Stimulated activated effector memory CD8-positive, alpha-beta T cell treated with anti-CD3 and anti-CD28 coated beads, Interleukin-12 subunit alpha, Interleukin-12 subunit beta, amount 100 ng/mL, for 72 hours (primary cell): ENCODE data around the gene USP28.
A peak's percentile ranks its signal among the peaks of the same experiment; 100 is the strongest.
"Not testable (repeated sequence)": the region's sequence is repeated elsewhere in the genome, so short reads cannot be mapped to it uniquely, and the experiment has no call there.

ENCODE experiments used
- ATAC-seq: fragments of 150-1000 bp; cut with Tn5 transposase; 2 replicates; pipeline ENCODE4 v1.10.0; 2021
- DNase-seq, 2 donors: peaks; one replicate each; pipeline ENCODE4 v3.0.0; 2021 to 2022; ENCODE audit warnings: low spot score in 2 of 2
- H3K27ac Mint-ChIP-seq: one replicate; pipeline ENCODE4 v1.8.0; 2022; ENCODE audit warnings: mild to moderate bottlenecking, mixed read lengths
- H3K36me3 Mint-ChIP-seq: one replicate; pipeline ENCODE4 v1.8.0; 2022; ENCODE audit warnings: mild to moderate bottlenecking, mixed read lengths
- H3K4me1 Mint-ChIP-seq: one replicate; pipeline ENCODE4 v1.8.0; 2022; ENCODE audit warnings: mixed read lengths
- H3K4me3 Mint-ChIP-seq: one replicate; pipeline ENCODE4 v1.8.0; 2022; ENCODE audit warnings: mild to moderate bottlenecking, mixed read lengths
- H3K9me3 Mint-ChIP-seq: one replicate; pipeline ENCODE4 v1.8.0; 2022; ENCODE audit warnings: mixed read lengths

The USP28 gene

DNA sequence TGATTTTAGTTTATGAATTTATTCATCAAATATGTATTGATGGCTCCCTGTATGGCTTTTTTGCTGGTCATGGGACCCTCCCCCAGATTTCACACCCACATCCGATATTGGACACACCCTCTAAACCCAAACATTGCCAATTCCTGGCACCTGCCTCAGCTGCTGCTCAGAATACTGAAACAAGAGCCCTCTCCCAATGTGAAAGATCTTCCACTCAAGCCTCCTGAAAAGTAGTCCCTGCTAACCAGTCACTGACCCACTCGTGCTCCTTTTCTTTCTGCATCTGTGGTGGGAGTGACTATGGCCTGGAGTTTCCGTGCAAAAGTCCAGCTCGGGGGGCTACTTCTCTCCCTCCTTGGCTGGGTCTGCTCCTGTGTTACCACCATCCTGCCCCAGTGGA is 95.9 kb downstream of the USP28 start, which contains the start of gene CLDN25:
Gene CLDN25 (plus strand): TSS at position 301 of the 400 bp plus-strand sequence. CDS start 0 bp downstream, at position 301.
- ATAC-seq (no peak), DNase-seq (no peak)
- Mint-ChIP-seq H3K27ac (no peak within 1 kb of the TSS), H3K36me3 (no peaks in the 10 kb centered on the region), H3K4me3 (no peak within 1 kb of the TSS), H3K4me1 (peaks cover 2% of the 10 kb centered on the region), H3K9me3 (no peaks in the 10 kb centered on the region)

DNA sequence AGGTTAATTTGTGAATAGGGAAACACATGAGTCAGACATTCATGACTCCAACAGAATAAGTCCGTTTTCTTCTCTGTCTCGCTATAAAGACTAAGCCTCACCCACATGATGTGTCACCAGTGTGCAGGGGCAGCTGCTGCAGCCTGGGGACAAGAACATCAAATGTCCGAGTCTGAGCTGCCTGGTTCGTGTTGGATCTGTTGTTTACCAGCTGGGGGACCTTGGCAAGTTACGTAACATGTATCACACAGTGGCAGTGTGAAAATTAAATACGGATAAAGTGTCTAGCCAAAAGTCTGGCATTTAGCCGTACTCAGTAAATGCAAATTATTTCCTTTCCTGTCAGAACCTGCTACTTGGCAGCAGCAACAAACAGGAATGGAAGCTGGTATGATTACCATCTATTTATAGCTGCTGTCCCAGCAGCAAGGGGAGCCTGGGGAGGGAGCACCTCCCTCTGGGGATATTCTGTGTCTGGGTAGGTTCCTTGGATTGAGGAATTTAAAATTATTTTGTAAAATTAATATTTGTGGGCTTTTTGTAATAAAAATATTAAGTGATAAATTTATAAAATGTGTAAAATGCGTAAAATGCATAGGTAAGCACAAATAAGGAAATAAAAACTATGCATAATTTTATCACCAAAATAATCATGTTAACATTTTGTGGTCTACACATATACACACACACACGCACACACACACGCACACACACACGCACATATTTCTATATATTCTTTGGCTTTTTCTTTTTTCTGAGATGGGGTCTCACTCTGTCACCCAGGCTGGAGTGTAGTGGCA is 97.1 kb downstream of the USP28 start:
- ATAC-seq (no peak), DNase-seq (no peak)
- Mint-ChIP-seq H3K27ac (no peak overlapping the region), H3K4me1 (peaks cover 10% of the 10 kb centered on the region), H3K36me3 (peaks cover 5% of the 10 kb centered on the region), H3K4me3 (no peak overlapping the region), H3K9me3 (no peaks in the 10 kb centered on the region)

DNA sequence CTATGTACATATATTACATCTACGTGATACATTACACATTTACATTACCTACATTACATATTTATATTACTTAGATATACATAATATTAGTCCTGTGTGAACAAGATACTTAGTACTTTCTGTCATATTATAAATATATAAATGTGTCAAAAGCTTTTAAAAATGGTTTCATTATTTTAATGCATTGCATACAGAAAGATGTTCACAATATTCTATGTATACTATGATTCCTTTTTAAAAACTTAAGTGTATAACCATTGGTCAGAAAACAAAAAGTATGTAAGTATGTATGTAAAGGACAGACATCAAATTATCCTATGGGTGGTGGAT is 101.2 kb downstream of the USP28 start:
- H3K9me3 Mint-ChIP-seq: no peaks in the 10 kb centered on the region
- peaks cover 25% of the 10 kb centered on the region for H3K4me1 Mint-ChIP-seq
- peak overlapping the region; percentile 98 for H3K27ac Mint-ChIP-seq
- peaks cover 29% of the 10 kb centered on the region for H3K36me3 Mint-ChIP-seq
- H3K4me3 Mint-ChIP-seq: peak overlapping the region; percentile 100
- DNase-seq: no peak
- ATAC-seq: no peak

DNA sequence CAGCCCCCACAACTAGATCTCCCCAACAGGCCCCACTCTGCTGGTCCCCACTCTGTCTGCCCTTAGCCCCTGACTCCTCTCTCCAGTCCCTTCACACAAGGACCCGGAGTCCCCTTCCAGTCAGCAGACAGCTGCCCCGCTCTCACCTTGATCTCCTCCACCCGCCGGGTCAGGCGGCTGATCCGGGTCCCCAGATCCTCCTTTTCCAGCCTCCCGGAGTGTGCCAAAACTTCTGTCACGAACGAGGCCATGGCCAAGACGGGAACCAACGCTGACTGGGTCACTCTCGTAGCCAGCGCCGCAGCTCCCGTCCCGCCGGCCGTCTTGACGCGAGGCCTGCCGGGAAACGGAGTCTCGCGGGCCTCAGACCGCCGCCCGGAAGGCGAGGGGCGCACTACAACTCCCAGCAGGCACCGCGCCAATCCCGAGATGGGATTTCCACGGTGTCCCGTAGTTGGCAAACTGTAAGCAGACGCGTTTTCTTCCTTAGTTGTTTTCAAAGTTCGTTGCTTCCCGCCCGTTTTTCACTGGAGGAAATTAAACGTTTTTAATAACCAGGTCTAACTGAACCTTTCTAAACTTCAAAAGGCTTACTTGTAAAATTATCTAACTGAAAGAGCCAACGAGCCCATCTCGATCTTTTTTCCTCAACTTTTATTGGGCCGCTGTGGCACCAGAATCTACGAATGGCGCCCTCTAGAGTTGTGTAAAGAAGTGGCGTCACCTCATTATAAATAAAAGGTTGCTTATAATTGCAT is 101.8 kb downstream of the USP28 start, which contains the start of gene ZW10:
Gene ZW10 (minus strand): TSS at position 277 of the 758 bp plus-strand sequence. CDS start 26 bp downstream, at position 251.
- ATAC-seq (peak; percentile 99), DNase-seq (peak; percentile 84 to 94)
- no peaks in the 10 kb centered on the region for H3K9me3 Mint-ChIP-seq
- H3K36me3 Mint-ChIP-seq: peaks cover 35% of the 10 kb centered on the region
- peak within 1 kb of the TSS; percentile 100 for H3K4me3 Mint-ChIP-seq
- H3K27ac Mint-ChIP-seq: peak within 1 kb of the TSS; percentile 98
- peaks cover 25% of the 10 kb centered on the region for H3K4me1 Mint-ChIP-seq

DNA sequence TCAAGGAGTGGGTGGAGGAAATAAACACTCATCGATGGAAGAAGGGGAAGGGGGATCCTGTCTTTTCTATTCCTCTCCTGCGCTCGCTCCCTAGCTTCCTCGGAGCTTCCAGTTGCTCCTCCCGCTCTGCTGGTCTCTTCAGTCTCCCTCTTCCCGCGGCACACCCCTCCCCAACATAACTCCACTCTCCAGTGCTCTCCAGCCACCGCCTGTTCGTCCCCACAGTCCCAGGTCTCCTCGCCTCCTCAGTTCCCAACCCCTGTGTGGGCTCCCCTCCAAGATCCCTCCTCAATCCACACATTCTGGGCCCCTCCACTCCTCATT is 102.3 kb downstream of the USP28 start:
- ATAC-seq: no peak
- Mint-ChIP-seq H3K27ac (peak overlapping the region; percentile 98), H3K4me3 (peak overlapping the region; percentile 100), H3K4me1 (peaks cover 28% of the 10 kb centered on the region), H3K36me3 (peaks cover 40% of the 10 kb centered on the region), H3K9me3 (no peaks in the 10 kb centered on the region)
- DNase-seq: no peak

DNA sequence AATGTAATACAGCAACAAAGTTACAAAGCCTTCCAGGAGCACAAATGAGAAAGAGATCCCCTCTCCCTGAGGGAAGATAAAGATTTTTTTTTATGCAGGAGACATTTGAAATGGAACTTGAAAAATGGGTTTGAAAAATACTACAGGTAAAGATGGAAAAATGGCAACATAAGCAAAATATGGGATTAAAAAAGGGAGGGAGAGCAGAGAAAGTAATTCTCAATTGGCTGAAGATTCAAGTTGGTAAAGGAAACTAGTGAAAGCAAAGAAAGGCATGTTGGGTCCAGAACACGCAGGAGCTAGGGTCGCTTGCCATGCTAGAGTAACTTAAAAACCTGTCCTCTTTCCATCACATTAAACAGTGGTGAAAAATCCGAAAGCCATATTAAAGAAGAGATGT is 103.4 kb downstream of the USP28 start:
- no peak for ATAC-seq

DNA sequence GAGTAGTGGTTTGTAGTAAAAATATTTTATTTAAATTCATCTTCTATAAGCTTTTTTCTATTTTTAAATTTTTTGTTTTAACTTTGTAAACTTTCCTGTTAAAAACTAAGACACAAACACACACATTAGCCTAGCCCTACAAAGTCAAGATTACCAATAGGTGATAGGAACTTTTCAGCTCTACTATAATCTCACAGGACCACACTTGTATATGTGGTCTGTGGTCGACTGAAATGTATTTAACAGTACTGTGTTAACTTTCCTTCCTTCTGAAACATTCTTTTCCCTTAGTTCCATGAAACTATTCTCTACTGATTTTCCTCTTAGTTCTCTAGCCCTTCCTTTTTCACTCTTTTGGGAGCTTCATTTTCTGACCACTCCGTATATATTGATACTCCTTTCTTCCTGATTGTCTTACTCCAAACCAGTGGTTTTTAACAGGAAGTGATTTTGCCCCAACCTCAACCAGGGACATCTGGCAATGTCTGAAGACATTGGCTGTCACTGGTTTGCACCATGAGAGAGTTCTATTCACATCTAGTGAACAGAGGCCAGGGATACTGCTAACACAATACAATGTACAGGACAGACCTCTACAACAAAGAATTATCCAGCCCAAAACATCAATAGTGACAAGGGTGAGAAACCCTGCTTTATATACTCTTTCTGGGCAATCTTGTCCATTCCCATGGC is 110.7 kb downstream of the USP28 start:
- peaks cover 35% of the 10 kb centered on the region for H3K4me1 Mint-ChIP-seq
- DNase-seq (no peak), ATAC-seq (no peak)
- H3K9me3 Mint-ChIP-seq: no peaks in the 10 kb centered on the region
- H3K4me3 Mint-ChIP-seq: no peak overlapping the region
- peaks cover 83% of the 10 kb centered on the region for H3K36me3 Mint-ChIP-seq
- no peak overlapping the region for H3K27ac Mint-ChIP-seq

More for the DNA sequence above, 103.4 kb downstream of the USP28 start:
- DNase-seq: no peak
- peaks cover 51% of the 10 kb centered on the region for H3K36me3 Mint-ChIP-seq
- peak overlapping the region; percentile 100 for H3K4me3 Mint-ChIP-seq
- peak overlapping the region; percentile 98 for H3K27ac Mint-ChIP-seq
- no peaks in the 10 kb centered on the region for H3K9me3 Mint-ChIP-seq
- peaks cover 38% of the 10 kb centered on the region for H3K4me1 Mint-ChIP-seq

DNA sequence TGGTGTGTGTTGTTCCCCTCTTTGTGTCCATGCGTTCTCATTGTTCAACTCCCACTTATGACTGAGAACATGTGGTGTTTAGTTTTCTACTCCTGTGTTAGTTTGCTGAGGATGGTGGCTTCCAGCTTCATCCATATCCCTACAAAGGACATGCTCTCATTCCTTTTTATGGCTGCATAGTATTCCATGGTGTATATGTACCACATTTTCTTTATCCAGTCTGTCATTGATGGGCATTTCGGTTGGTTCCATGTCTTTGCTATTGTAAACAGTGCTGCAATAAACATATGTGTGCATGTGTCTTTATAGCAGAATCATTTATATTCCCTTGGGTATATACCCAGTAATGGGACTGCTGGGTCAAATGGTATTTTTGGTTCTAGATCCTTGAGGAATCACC is 112.3 kb downstream of the USP28 start:
- not testable (repeated sequence) for H3K27ac Mint-ChIP-seq, H3K4me3 Mint-ChIP-seq, ATAC-seq, H3K9me3 Mint-ChIP-seq, DNase-seq
- peaks cover 33% of the 10 kb centered on the region for H3K4me1 Mint-ChIP-seq
- H3K36me3 Mint-ChIP-seq: peaks cover 83% of the 10 kb centered on the region

DNA sequence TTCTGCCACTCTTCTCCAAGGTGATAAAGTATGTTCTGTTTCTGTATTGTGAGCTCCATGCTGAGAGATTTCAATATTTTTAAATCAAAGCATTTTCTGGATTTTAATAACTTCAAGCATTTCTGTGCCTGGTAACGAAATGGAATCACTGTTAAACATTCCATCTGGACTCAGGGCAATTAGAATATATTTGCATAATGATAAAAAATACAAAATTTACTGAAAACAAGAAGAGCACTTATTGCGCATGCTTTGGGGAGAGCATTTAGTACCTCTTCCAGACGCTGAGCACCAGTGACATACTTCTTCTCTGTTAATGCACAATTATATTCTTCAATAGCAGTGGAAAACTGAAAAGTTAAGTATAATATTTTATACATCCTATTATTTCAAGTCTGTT is 115.1 kb downstream of the USP28 start:
- H3K4me3 Mint-ChIP-seq: no peak overlapping the region
- no peak for ATAC-seq

DNA sequence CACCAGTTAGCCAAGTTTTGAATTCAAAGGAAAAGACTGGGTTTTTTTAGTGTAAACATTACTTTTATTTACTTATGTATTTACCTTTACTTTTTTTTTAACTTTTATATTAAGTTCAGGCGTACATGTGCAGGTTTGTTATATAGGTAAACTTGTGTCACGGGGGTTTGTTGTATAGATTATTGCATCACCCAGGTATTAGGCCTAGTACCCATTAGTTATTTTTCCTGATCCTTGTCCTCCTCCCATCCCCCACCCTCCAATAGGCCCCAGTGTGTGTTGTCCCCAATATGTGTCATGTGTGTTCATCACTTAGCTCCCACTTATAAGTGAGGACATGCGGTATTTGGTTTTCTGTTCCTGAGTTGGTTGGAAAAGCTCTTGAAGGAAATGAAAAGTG is 122.4 kb downstream of the USP28 start:
- Mint-ChIP-seq H3K4me3 (no peak overlapping the region), H3K9me3 (no peaks in the 10 kb centered on the region), H3K36me3 (peaks cover 61% of the 10 kb centered on the region), H3K27ac (no peak overlapping the region), H3K4me1 (no peaks in the 10 kb centered on the region)
- ATAC-seq (no peak), DNase-seq (no peak)

More for the DNA sequence above, 115.1 kb downstream of the USP28 start:
- H3K36me3 Mint-ChIP-seq: peaks cover 87% of the 10 kb centered on the region
- H3K9me3 Mint-ChIP-seq: no peaks in the 10 kb centered on the region
- no peak for DNase-seq
- H3K27ac Mint-ChIP-seq: no peak overlapping the region
- H3K4me1 Mint-ChIP-seq: peaks cover 19% of the 10 kb centered on the region
